KOPT-K1 (cell line): ENCODE measurements around the gene COX7A2.

ENCODE experiments used
- H3K27ac ChIP-seq: fragments of 200-600 bp; sonication (generic); 2 replicates; pipeline ENCODE4 v1.5.1; 2016; ENCODE audit warnings: antibody characterized with exemption, mild to moderate bottlenecking, low read depth, low read length; ENCODE audit not compliant: poor library complexity, severe bottlenecking
- H3K36me3 ChIP-seq: fragments of 200-600 bp; sonication (generic); 2 replicates; pipeline ENCODE4 v1.5.1; 2017; ENCODE audit warnings: antibody characterized with exemption, mild to moderate bottlenecking, low read length, moderate library complexity; ENCODE audit not compliant: insufficient read depth
- H3K9me3 ChIP-seq: fragments of 200-600 bp; sonication (generic); 2 replicates; pipeline ENCODE4 v1.5.1; 2017; ENCODE audit warnings: antibody characterized with exemption, low read length, mild to moderate bottlenecking; ENCODE audit not compliant: insufficient read depth, poor library complexity, severe bottlenecking

COX7A2 gene

DNA sequence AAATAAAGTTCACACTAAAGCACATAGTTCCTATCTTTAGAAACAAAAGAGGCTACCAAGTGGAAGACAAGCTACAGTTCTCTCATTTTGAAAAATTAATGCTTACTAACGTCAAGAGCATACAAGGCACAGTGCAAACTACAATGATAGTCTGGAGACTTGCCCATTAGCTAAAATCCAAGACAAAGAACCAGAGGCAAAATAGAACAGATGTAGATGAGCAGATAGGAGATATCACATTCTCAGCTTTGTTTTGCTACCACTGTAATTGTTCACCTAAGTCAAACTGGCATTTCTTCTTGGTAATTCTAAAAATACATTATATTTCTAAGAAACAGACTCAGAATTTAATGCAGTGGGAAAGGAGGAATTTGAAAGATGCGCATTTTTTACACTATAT, 35.8 kb upstream of the COX7A2 start:
- Histone ChIP-seq H3K27ac (no peak overlapping the region), H3K36me3 (peaks cover 20% of the 10 kb centered on the region), H3K9me3 (no peaks in the 10 kb centered on the region)

DNA sequence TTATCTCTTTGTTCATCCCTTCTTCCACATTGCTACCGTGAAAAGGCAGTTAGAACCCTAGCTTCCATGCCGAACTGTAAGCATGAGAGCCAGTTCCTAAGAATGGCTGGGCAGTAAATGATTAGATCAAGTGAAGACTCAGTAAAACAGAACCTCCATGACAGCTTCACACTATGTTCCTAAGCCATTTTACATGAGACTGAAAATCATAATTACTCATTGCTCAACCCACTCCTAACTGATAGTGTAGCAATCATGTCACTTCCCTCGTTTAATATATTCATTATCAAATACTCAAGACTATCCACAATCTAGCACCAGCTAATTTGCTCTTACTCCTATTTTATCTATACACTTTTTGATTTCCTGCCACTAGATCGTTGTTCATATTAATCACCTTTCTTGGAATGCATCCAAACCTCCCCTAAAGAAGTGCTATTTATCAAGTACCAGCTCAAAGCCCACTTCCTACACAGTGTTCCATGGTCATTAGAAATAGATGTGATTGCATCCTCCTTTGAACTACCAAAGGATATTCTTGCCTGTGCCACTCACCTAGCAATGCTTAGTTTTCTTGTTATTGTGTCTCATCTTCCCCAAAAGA, 35.0 kb upstream of the COX7A2 start:
- Histone ChIP-seq H3K36me3 (peaks cover 20% of the 10 kb centered on the region), H3K27ac (no peak overlapping the region), H3K9me3 (no peaks in the 10 kb centered on the region)

DNA sequence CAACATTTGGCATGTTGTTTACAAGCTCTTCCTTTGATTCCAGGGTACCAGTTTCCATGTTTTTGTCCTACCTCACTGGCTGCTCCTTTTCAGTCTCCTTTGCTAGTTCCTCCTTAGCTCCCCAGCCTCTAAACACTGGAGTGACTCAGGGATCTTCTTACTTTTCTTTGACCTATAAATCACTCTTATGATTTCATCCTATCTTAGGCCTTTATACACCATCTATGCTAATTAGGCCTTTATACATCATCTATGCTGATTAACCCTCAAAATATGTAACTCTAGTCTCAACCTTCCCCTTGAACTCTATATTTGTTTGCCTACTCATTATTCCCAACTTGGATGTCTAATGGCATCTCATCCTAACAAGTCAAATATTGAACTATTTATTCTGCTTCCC, 31.5 kb upstream of the COX7A2 start:
- Histone ChIP-seq H3K27ac (no peak overlapping the region), H3K36me3 (peaks cover 30% of the 10 kb centered on the region), H3K9me3 (no peaks in the 10 kb centered on the region)

DNA sequence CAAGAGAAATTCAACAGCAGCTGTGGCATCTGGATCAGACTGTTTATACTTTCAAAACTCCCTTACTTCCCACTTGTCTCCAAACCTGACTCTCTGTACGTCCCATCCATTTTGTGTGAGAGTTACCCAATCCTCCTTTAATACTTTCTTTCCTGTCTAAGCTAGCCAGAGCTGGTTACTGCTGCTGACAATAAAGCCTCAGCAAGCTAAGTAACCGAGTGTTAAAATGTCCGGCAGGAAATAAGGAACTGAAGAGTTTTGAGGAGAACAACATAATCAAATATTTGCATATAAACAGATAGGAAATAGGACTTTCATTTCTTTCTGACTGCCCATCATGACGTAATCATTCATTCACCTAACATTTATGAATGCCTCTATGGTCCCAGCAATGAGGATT, 29.4 kb upstream of the COX7A2 start:
- H3K9me3 ChIP-seq = no peaks in the 10 kb centered on the region
- H3K27ac ChIP-seq = no peak overlapping the region
- H3K36me3 ChIP-seq = peaks cover 30% of the 10 kb centered on the region

- Histone ChIP-seq H3K27ac (no peak overlapping the region), H3K9me3 (no peaks in the 10 kb centered on the region), H3K36me3 (peaks cover 30% of the 10 kb centered on the region)
Observed at GRCh38 chr6:75272145-75272840, 28.7 kb upstream of the COX7A2 start.

GRCh38 chr6:75268988-75269354, 25.4 kb upstream of the COX7A2 start:
- H3K36me3 ChIP-seq = peaks cover 30% of the 10 kb centered on the region
- no peaks in the 10 kb centered on the region for H3K9me3 ChIP-seq
- H3K27ac ChIP-seq = no peak overlapping the region

DNA sequence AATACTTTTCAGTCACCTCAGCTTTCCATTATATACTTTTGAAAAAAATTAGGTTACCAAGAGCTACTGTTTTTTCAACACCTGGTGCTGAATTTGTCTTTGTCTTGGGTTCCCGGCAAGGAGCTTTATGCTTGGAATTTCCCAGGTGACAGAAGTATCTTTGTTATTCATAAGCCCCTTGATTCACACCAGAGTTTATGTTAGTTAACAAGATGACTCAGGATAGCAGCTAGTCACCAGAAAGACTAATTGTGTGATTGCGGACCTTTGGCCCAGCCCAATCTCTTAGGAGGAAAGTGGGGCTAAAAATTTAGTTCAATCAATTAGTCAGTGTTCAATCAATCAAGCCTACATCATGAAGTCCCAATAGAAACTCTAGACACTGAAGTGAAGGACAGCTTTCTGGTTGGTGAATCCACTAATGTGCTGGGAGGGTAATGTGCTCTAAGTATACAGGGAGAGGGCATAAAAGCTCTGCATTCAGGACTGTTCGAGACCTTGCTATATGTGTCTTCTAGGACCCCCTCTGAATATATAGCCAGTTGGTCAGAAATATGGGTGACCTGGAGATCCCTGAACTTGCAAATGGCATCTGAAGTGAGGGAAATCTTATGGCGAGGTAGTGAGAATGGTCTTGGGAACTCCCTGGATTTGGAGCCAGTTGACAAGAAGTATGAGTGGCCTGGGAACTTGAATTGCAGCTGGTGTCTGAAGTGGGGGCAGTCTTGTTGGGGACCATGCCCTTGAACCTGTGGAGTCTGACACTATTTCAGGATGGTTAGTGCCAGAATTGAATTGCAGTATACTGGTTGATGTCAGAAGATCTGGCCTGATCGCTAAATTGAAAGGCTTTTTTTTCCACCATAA, 24.8 kb upstream of the COX7A2 start:
- Histone ChIP-seq H3K27ac (no peak overlapping the region), H3K9me3 (no peaks in the 10 kb centered on the region), H3K36me3 (peaks cover 35% of the 10 kb centered on the region)

DNA sequence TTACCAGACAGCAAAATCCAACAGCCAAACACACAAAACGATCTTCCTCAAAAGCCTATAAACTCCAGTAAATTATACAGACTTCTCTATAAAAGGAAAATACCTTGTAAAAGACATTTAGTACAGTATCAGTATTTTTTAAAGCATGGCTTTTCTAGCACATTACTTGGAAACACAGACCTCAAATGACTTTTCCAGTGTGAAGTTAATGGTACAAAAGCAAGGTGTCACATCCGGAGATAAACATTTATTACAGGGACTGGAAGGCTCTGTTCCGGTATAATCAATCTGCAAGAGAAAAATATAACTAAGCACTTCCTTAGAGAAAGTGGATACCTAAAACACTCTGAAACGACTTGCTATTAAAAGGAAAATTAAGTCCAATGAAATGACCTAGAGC, 23.9 kb upstream of the COX7A2 start:
- H3K27ac ChIP-seq = no peak overlapping the region
- peaks cover 36% of the 10 kb centered on the region for H3K36me3 ChIP-seq
- no peaks in the 10 kb centered on the region for H3K9me3 ChIP-seq

DNA sequence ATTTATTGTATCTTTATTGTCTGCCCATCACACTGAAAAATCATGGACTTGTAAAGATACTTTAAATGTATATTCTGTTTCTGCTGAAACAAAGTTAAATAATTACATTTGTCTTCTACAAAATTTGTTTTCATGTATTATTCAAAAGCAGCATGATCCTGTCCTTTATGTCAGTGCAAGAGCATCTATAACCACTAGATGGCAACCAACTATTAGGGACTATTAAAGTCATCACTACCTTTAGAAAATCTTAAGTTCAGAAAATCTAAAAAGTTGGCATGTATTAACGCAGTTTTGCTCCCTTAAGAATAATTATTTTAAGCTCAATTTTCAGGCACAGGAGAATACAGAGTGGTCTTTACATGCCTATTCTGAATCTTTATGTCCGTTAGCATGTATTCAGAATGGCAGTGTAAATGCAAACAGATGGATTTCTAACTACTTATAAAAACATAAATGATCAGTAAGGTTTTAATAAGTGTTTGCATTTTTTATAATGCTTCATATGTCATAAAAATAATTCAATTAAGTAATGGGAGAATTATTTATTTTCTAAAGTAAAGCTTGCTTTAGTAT, 23.2 kb upstream of the COX7A2 start:
- Histone ChIP-seq H3K9me3 (no peaks in the 10 kb centered on the region), H3K36me3 (peaks cover 38% of the 10 kb centered on the region), H3K27ac (no peak overlapping the region)

- H3K27ac ChIP-seq = no peak overlapping the region
- no peaks in the 10 kb centered on the region for H3K9me3 ChIP-seq
- H3K36me3 ChIP-seq = peaks cover 69% of the 10 kb centered on the region
Observed at GRCh38 chr6:75263401-75263750, 19.8 kb upstream of the COX7A2 start.

DNA sequence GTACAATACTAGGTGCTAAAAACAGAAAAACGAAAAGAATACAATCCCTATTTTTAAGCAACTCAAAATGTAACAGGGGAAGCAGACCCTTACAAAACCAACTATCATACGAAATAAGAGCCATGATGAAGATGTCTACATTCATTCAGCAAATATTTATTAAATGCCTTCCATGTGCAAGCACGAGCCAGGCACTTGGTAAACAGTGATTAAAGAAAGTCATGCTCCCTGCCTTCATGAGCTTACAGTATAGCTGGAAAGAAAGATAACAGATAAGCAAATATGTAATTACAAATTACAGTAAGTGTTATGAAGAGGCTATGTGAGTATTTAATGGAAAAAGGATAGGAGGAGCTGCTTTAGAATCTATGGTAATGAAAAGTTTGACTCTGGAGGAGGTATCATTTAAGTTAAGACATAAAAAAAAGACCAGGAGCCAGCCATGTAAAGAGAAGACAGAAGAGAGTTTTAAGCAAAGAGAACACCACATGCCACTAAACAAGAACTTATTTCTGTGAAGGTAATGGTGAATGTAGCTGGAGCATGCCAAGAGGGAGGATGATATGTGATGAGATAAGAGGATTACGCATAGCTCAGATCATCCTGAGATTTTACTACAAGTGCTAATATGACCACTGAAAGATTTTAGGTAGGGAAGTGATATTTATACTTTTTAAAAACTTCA, 19.3 kb upstream of the COX7A2 start:
- Histone ChIP-seq H3K9me3 (no peaks in the 10 kb centered on the region), H3K36me3 (peaks cover 72% of the 10 kb centered on the region), H3K27ac (no peak overlapping the region)

DNA sequence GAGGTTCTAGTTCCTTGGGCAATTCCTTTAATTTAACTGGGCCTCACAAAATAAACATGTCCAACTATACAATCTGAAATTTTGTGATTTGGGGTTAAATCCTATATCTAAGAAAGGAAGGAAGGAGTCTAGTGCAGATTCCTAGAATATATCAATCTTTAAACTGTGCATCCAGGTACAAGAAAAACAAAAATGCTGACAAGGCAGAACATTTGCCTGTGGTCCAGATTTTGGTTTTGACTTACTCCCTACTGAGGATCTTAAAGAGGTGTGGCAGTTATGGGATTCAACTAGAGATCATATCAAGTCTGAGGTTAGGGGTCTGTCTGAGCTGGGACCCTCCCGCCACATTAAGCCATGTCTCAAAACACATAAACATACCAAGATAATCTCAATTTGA, 17.7 kb upstream of the COX7A2 start:
- Histone ChIP-seq H3K27ac (no peak overlapping the region), H3K36me3 (peaks cover 81% of the 10 kb centered on the region), H3K9me3 (no peaks in the 10 kb centered on the region)

- H3K36me3 ChIP-seq = peaks cover 79% of the 10 kb centered on the region
- H3K27ac ChIP-seq = no peak overlapping the region
- no peaks in the 10 kb centered on the region for H3K9me3 ChIP-seq
Observed at GRCh38 chr6:75257343-75258087, 13.9 kb upstream of the COX7A2 start.

DNA sequence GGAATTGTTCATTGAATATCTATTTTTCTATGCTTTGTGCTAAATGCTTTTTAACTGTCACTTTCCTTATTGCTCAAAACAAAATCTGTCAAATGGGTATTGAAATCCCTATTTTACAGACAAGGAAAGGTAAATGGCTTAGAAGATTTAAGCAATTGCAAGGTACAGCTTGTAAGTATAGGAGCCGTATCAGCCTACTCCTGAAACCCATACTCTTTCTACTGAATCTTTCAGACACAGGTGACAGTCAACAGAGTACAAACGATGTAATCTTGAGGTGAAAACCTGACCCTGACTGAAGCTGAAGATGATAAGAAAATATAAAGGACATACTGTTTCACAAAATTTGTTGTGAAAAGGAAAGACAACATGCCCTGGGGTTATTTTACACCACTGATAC, 7.0 kb upstream of the COX7A2 start:
- H3K9me3 ChIP-seq = no peaks in the 10 kb centered on the region
- peaks cover 18% of the 10 kb centered on the region for H3K36me3 ChIP-seq
- H3K27ac ChIP-seq = no peak overlapping the region
